ENCODE data around the gene PCMT1.

DNA sequence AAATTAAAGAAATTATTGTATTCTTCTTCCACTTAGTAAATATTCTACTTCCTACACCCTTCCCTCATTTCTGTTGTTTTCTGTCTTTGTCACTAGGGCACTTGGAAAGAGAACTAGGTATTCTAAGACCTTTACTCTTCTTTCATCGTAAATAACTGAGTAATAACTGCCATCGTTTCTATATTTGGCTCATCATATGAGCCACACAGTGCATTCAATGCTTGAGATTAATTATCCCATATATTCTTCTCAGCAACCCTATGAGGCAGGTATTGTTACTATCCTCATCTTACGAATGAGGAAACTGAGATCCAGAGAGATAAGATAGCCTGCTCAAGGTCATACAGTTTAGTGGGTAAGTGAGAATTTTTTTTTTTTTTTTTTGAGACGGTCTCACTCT lies 75.8 kb downstream of the PCMT1 start:
- TF ChIP-seq, protein P1, sequence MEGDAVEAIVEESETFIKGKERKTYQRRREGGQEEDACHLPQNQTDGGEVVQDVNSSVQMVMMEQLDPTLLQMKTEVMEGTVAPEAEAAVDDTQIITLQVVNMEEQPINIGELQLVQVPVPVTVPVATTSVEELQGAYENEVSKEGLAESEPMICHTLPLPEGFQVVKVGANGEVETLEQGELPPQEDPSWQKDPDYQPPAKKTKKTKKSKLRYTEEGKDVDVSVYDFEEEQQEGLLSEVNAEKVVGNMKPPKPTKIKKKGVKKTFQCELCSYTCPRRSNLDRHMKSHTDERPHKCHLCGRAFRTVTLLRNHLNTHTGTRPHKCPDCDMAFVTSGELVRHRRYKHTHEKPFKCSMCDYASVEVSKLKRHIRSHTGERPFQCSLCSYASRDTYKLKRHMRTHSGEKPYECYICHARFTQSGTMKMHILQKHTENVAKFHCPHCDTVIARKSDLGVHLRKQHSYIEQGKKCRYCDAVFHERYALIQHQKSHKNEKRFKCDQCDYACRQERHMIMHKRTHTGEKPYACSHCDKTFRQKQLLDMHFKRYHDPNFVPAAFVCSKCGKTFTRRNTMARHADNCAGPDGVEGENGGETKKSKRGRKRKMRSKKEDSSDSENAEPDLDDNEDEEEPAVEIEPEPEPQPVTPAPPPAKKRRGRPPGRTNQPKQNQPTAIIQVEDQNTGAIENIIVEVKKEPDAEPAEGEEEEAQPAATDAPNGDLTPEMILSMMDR (IDR thresholded peaks at IDR 0.05; ENCODE audit: borderline replicate concordance, extremely low read depth, low read length, poor library complexity, severe bottlenecking) = no peak
- no peak for TF ChIP-seq EZH2 (IDR thresholded peaks at IDR 0.05; ENCODE audit: borderline replicate concordance, low read depth, low read length, severe bottlenecking)
